Spleen (tissue), 7 donors: ENCODE measurements around the gene TREH.

ENCODE experiments used
- POLR2A ChIP-seq, 3 donors: fragments of 450-650 bp; IDR thresholded peaks; one replicate each; pipeline ENCODE4 v1.5.1; 2017; ENCODE audit warnings: antibody characterized with exemption in 3 of 3, mild to moderate bottlenecking in 1 of 3
- POLR2AphosphoS5 ChIP-seq, 3 donors: sonication (generic); formaldehyde crosslinking; IDR thresholded peaks; one replicate each; pipeline ENCODE4 v1.5.1; 2017; ENCODE audit warnings: antibody characterized with exemption in 3 of 3
- TF ChIP-seq, protein P1 (sequence below), 11 experiments: fragments of 200-600 bp in 7 of 11; fragments of 450-650 bp in 4 of 11; sonication (generic) in 4 of 11; IDR thresholded peaks in 8 of 11; conservative IDR thresholded peaks in 3 of 11; 1 replicate in 7 of 11; 2 replicates in 4 of 11; pipeline versions ENCODE4 v1.4.0 to v1.8.0; 2016 to 2021; ENCODE audit warnings: antibody characterized with exemption in 11 of 11, inconsistent platforms in 4 of 11, mild to moderate bottlenecking in 1 of 11
- donor health status: DM: no; HTN: no; CAD: no; lungs with moderate emphysema.
- donor health status: DM: no; HTN: no; CAD: no.
- donor health status: DM: no; HTN: no; CAD: no.

DNA sequence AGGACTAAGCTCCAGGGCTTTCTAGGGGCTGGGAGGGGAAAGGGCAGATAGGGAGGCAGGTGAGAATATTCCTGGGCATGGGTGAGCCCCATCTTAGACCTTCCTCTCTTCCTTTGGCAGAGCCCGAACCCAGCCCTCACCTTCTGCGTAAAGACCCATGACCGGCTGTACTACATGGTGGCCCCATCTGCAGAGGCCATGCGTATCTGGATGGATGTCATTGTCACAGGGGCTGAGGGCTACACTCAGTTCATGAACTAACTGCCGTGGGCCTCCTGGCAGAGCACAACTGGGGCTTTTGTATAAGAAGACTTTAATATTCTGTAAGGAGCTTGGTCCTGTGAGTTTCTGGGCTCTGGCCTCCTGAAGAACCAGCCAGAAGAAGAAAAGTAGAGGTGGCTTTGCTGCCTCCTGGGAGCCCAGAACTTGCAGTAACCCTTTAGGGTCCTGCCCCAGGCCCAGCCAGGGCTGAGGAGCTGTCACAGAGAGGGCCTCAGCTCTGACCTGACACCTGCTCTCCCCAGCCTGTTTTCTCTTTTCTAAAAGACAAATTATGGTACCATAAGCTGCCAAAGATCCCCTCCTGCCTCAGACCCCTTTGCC lies 22.8 kb downstream of the TREH start:
- TF ChIP-seq, protein P1, sequence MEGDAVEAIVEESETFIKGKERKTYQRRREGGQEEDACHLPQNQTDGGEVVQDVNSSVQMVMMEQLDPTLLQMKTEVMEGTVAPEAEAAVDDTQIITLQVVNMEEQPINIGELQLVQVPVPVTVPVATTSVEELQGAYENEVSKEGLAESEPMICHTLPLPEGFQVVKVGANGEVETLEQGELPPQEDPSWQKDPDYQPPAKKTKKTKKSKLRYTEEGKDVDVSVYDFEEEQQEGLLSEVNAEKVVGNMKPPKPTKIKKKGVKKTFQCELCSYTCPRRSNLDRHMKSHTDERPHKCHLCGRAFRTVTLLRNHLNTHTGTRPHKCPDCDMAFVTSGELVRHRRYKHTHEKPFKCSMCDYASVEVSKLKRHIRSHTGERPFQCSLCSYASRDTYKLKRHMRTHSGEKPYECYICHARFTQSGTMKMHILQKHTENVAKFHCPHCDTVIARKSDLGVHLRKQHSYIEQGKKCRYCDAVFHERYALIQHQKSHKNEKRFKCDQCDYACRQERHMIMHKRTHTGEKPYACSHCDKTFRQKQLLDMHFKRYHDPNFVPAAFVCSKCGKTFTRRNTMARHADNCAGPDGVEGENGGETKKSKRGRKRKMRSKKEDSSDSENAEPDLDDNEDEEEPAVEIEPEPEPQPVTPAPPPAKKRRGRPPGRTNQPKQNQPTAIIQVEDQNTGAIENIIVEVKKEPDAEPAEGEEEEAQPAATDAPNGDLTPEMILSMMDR (IDR thresholded peaks at IDR 0.05 in 8 of 11, conservative IDR thresholded peaks at IDR 0.05 in 3 of 11), result no peak
- TF ChIP-seq POLR2AphosphoS5 (IDR thresholded peaks at IDR 0.05), result no peak
- TF ChIP-seq POLR2A (IDR thresholded peaks at IDR 0.05), result no peak
